Left lung (tissue), 10 donors: Measurements from ENCODE around the gene TULP3. TPM values are rescaled to one million over a fixed set of nuclear protein-coding genes. Genes with fewer than 3 reads are reported as not detected.

ENCODE experiments used
- ATAC-seq: fragments of 200-7000 bp; cut with Tn5 transposase; one replicate; pipeline ENCODE4 v1.9.1; 2020; ENCODE audit warnings: moderate library complexity
- DNase-seq, 4 donors: peaks; one replicate each; pipeline ENCODE4 v3.0.0-alpha.2; 2013 to 2020
- H3K27ac ChIP-seq, 2 donors: fragments of 200-600 bp; sonication (generic) in 1 of 2; one replicate each; pipeline versions ENCODE4 v1.5.0 to v1.8.0; 2020 to 2021
- H3K27me3 ChIP-seq, 2 donors: fragments of 200-600 bp; sonication (generic) in 1 of 2; one replicate each; pipeline versions ENCODE4 v1.5.0 to v1.8.0; 2020 to 2021
- H3K36me3 ChIP-seq, 2 donors: fragments of 200-600 bp; sonication (generic) in 1 of 2; one replicate each; pipeline versions ENCODE4 v1.5.0 to v1.8.0; 2020 to 2021
- H3K4me1 ChIP-seq, 2 donors: fragments of 200-600 bp; one replicate each; pipeline ENCODE4 v1.8.0; 2021
- H3K4me3 ChIP-seq, 2 donors: fragments of 200-600 bp; sonication (generic) in 1 of 2; one replicate each; pipeline versions ENCODE4 v1.5.0 to v1.8.0; 2020 to 2021; ENCODE audit warnings: mild to moderate bottlenecking in 1 of 2
- H3K9me3 ChIP-seq, 2 donors: fragments of 200-600 bp; sonication (generic) in 1 of 2; one replicate each; pipeline versions ENCODE4 v1.5.0 to v1.8.0; 2020 to 2021
- CTCF ChIP-seq, 2 donors: fragments of 200-600 bp; sonication (generic) in 1 of 2; IDR thresholded peaks; one replicate each; pipeline versions ENCODE4 v1.5.0 to v1.8.0; 2021; ENCODE audit warnings: antibody characterized with exemption in 2 of 2
- intact Hi-C, 2 donors: fragments of 100-400 bp; cut with DNase I; formaldehyde crosslinking; loops; one replicate each; pipeline versions ENCODE4 v1.11.2 to v1.14.2; 2022
- polyA plus RNA-seq, 6 donors: library from polyadenylated mRNA; unstranded; fragments of 120-200 nt; gene quantifications; one replicate each; pipeline ENCODE4 v1.2.1, GENCODE V29; 2013; ENCODE audit not compliant: insufficient read length in 6 of 6
- total RNA-seq, 2 donors: library from RNA; stranded (reverse); fragmentation: NEBNext Ultra II Directional; extraction: Animal tissue kit (Norgen Biotek cat#: 25700); gene quantifications; one replicate each; pipeline ENCODE4 v1.2.1, GENCODE V29; 2021
- donor health status: DM: no; HTN: yes; CAD: no.
- donor health status: DM: no; HTN: no; CAD: no.

The TULP3 gene
- total and polyA plus RNA-seq, 8 donors, result 15.3 to 41.0 (median 35.6) TPM

GRCh38 chr12:2944401-2945047 is 53.8 kb downstream of the TULP3 start:
- TF ChIP-seq CTCF (IDR thresholded peaks at IDR 0.05), result peak; percentile 29 to 56
- no peak overlapping the region for H3K4me3 ChIP-seq
- peak in 2 of 4 donors; percentile 40 to 52 for DNase-seq
- peaks cover 0 to 16% of the 10 kb centered on the region in 2 donors for H3K36me3 ChIP-seq
- no peaks in the 10 kb centered on the region for H3K4me1 ChIP-seq
- ATAC-seq, result peak; percentile 94
- H3K27ac ChIP-seq, result no peak overlapping the region
- intact Hi-C loops, result no loop called here
- no peaks in the 10 kb centered on the region for H3K9me3 ChIP-seq
- no peaks in the 10 kb centered on the region for H3K27me3 ChIP-seq

- Histone ChIP-seq H3K4me1 (no peaks in the 10 kb centered on the region), H3K27me3 (no peaks in the 10 kb centered on the region), H3K4me3 (no peak overlapping the region), H3K9me3 (no peaks in the 10 kb centered on the region), H3K27ac (no peak overlapping the region), H3K36me3 (no peaks in the 10 kb centered on the region)
- DNase-seq, result no peak
- intact Hi-C loops, result no loop called here
- ATAC-seq, result no peak
- no peak for TF ChIP-seq CTCF (IDR thresholded peaks at IDR 0.05)
These were observed 58.7 kb downstream of the TULP3 start for GRCh38 chr12:2949411-2949810.

- H3K4me3 ChIP-seq, result no peak overlapping the region
- intact Hi-C loops, result no loop called here
- TF ChIP-seq CTCF (IDR thresholded peaks at IDR 0.05), result no peak
- H3K4me1 ChIP-seq, result peaks cover 3 to 11% of the 10 kb centered on the region in 2 donors
- H3K27ac ChIP-seq, result no peak overlapping the region
- DNase-seq, result no peak
- ATAC-seq, result no peak
- no peaks in the 10 kb centered on the region for H3K36me3 ChIP-seq
- no peaks in the 10 kb centered on the region for H3K9me3 ChIP-seq
- H3K27me3 ChIP-seq, result peaks cover 0 to 39% of the 10 kb centered on the region in 2 donors
These were observed 65.2 kb downstream of the TULP3 start for GRCh38 chr12:2955888-2956287.

- peak overlapping the region; percentile 82 to 85 for H3K27ac ChIP-seq
- ATAC-seq, result no peak
- H3K4me1 ChIP-seq, result peaks cover 3 to 11% of the 10 kb centered on the region in 2 donors
- H3K36me3 ChIP-seq, result no peaks in the 10 kb centered on the region
- no peak for DNase-seq
- intact Hi-C loops, result no loop called here
- H3K9me3 ChIP-seq, result no peaks in the 10 kb centered on the region
- TF ChIP-seq CTCF (IDR thresholded peaks at IDR 0.05), result no peak
- H3K4me3 ChIP-seq, result peak overlapping the region; percentile 55
- peaks cover 0 to 54% of the 10 kb centered on the region in 2 donors for H3K27me3 ChIP-seq
These were observed 67.2 kb downstream of the TULP3 start for GRCh38 chr12:2957816-2958431.

- DNase-seq (peak in 3 of 4 donors; percentile 45 to 86 (median 56)), ATAC-seq (peak; percentile 86)
- H3K4me3 ChIP-seq, result peak overlapping the region; percentile 55
- H3K27ac ChIP-seq, result peak overlapping the region; percentile 82 to 85
- no peaks in the 10 kb centered on the region for H3K9me3 ChIP-seq
- TF ChIP-seq CTCF (IDR thresholded peaks at IDR 0.05), result no peak
- intact Hi-C loops, result no loop called here
- peaks cover 3 to 11% of the 10 kb centered on the region in 2 donors for H3K4me1 ChIP-seq
- no peaks in the 10 kb centered on the region for H3K36me3 ChIP-seq
- H3K27me3 ChIP-seq, result peaks cover 0 to 61% of the 10 kb centered on the region in 2 donors
These were observed 67.9 kb downstream of the TULP3 start for GRCh38 chr12:2958432-2959191.
